IMR-90 (cell line): ENCODE measurements around the gene DENR. TPM values are rescaled to one million over a fixed set of nuclear protein-coding genes. Genes with fewer than 3 reads are reported as not detected.

Source experiments
- ATAC-seq: fragments of 200-7000 bp; cut with Tn5 transposase; 2 replicates; pipeline ENCODE4 v1.9.1; 2020; ENCODE audit warnings: low read depth, mild to moderate bottlenecking, moderate library complexity
- Bru-seq: library from RNA; stranded (reverse); fragments of 400-500 nt; gene quantifications from one replicate; lab custom pipeline; 2021; lab: Mats Ljungman, UMichigan
- BruChase-seq, 2 experiments: library from RNA; stranded (reverse); fragments of 400-500 nt; gene quantifications; one replicate each; lab custom pipeline; 2021; lab: Mats Ljungman, UMichigan
- BruUV-seq: library from RNA; stranded (reverse); fragments of 400-500 nt; replicated peaks from 2 replicates; lab custom pipeline; 2021; lab: Mats Ljungman, UMichigan
- CTCF ChIA-PET: fragments of 300-600 bp; formaldehyde crosslinking; extraction: SDS; loops from one replicate; lab custom pipeline; 2021; ENCODE audit warnings: antibody characterized with exemption; lab: Yijun Ruan, JAX
- POLR2A ChIA-PET: fragments of 300-600 bp; sonication (Branson Sonifier 250); formaldehyde crosslinking; loops from one replicate; lab custom pipeline; 2022; ENCODE audit warnings: antibody characterized with exemption; ENCODE audit not compliant: unreplicated experiment; lab: Charles Lee
- DNase-seq: peaks from one replicate; pipeline ENCODE4 v3.0.0; 2013
- H2AFZ ChIP-seq: replicated peaks from 2 replicates; pipeline ENCODE3; 2013; ENCODE audit warnings: low read length, mild to moderate bottlenecking; ENCODE audit not compliant: poor library complexity
- H2AK5ac ChIP-seq: 2 replicates; pipeline ENCODE4 v1.6.1; 2013; ENCODE audit warnings: low read depth, low read length, inconsistent platforms
- H2AK9ac ChIP-seq: replicated peaks from 2 replicates; pipeline ENCODE3; 2013; ENCODE audit warnings: mild to moderate bottlenecking, low read depth, low read length, moderate library complexity; ENCODE audit not compliant: poor library complexity
- H2BK120ac ChIP-seq: 2 replicates; pipeline ENCODE4 v1.6.1; 2013; ENCODE audit warnings: low read depth, low read length, inconsistent platforms
- H2BK15ac ChIP-seq: 3 replicates; pipeline ENCODE4 v1.6.1; 2013; ENCODE audit warnings: low read depth, low read length, inconsistent platforms
- H2BK20ac ChIP-seq: 2 replicates; pipeline ENCODE4 v1.6.1; 2013; ENCODE audit warnings: low read depth, mild to moderate bottlenecking, inconsistent platforms, low read length, moderate library complexity
- H2BK5ac ChIP-seq: 2 replicates; pipeline ENCODE4 v1.6.1; 2013; ENCODE audit warnings: mild to moderate bottlenecking, low read depth, low read length, inconsistent platforms; ENCODE audit not compliant: poor library complexity, severe bottlenecking
- H3K14ac ChIP-seq: replicated peaks from 2 replicates; pipeline ENCODE4 v1.6.1; 2013; ENCODE audit warnings: low read depth, low read length, inconsistent platforms
- H3K18ac ChIP-seq: 2 replicates; pipeline ENCODE4 v1.6.1; 2013; ENCODE audit warnings: low read depth, low read length, control low read depth
- H3K23ac ChIP-seq: 2 replicates; pipeline ENCODE4 v1.6.1; 2013; ENCODE audit warnings: low read depth, low read length, inconsistent platforms
- H3K27ac ChIP-seq: 2 replicates; pipeline ENCODE4 v1.5.1; 2013; ENCODE audit warnings: mild to moderate bottlenecking, control low read depth, low read length; ENCODE audit not compliant: insufficient read depth
- H3K27me3 ChIP-seq: 2 replicates; pipeline ENCODE4 v1.6.1; 2013; ENCODE audit warnings: low read length; ENCODE audit not compliant: control insufficient read depth, insufficient read depth
- H3K36me3 ChIP-seq: 2 replicates; pipeline ENCODE4 v1.6.1; 2013; ENCODE audit warnings: low read length, mixed read lengths; ENCODE audit not compliant: control insufficient read depth, insufficient read depth
- H3K4ac ChIP-seq: 2 replicates; pipeline ENCODE4 v1.6.1; 2013; ENCODE audit warnings: low read depth, low read length, inconsistent platforms
- H3K4me1 ChIP-seq: 2 replicates; pipeline ENCODE4 v1.6.1; 2013; ENCODE audit warnings: low read length, mixed read lengths; ENCODE audit not compliant: control insufficient read depth, insufficient read depth
- H3K4me2 ChIP-seq: 2 replicates; pipeline ENCODE4 v1.6.1; 2013; ENCODE audit warnings: low read depth, mild to moderate bottlenecking, control low read depth, low read length, moderate library complexity
- H3K4me3 ChIP-seq: 2 replicates; pipeline ENCODE4 v1.5.1; 2013; ENCODE audit warnings: low read depth, mild to moderate bottlenecking, control low read depth, low read length, moderate library complexity; ENCODE audit not compliant: insufficient read depth
- H3K56ac ChIP-seq: 2 replicates; pipeline ENCODE4 v1.6.1; 2013; ENCODE audit warnings: low read length, inconsistent platforms; ENCODE audit not compliant: insufficient read depth; ENCODE audit errors: extremely low read depth
- H3K79me1 ChIP-seq, 2 experiments: 2 replicates each; pipeline ENCODE4 v1.6.1; 2013; ENCODE audit warnings: low read length in 2 of 2, inconsistent platforms in 1 of 2, low read depth in 1 of 2
- H3K9ac ChIP-seq: 2 replicates; pipeline ENCODE4 v1.6.1; 2013; ENCODE audit warnings: low read depth, low read length, control low read depth
- H3K9me1 ChIP-seq: 2 replicates; pipeline ENCODE4 v1.6.1; 2013; ENCODE audit warnings: low read length, inconsistent platforms; ENCODE audit not compliant: insufficient read depth
- H3K9me3 ChIP-seq: 2 replicates; pipeline ENCODE4 v1.6.1; 2013; ENCODE audit warnings: low read length; ENCODE audit not compliant: control insufficient read depth, insufficient read depth
- H4K20me1 ChIP-seq: 2 replicates; pipeline ENCODE4 v1.6.1; 2013; ENCODE audit warnings: low read length, inconsistent platforms; ENCODE audit not compliant: insufficient read depth
- H4K5ac ChIP-seq: 2 replicates; pipeline ENCODE4 v1.6.1; 2013; ENCODE audit warnings: mild to moderate bottlenecking, low read depth, low read length, control low read depth
- H4K8ac ChIP-seq, 2 experiments: 2 replicates each; pipeline ENCODE4 v1.6.1; 2013; ENCODE audit warnings: low read depth in 2 of 2, low read length in 2 of 2, control low read depth in 1 of 2, inconsistent platforms in 1 of 2
- H4K91ac ChIP-seq: 2 replicates; pipeline ENCODE4 v1.6.1; 2013; ENCODE audit warnings: low read depth, low read length, inconsistent platforms; ENCODE audit not compliant: insufficient read depth
- BHLHE40 ChIP-seq: fragments of 150-350 bp; IDR thresholded peaks from 2 replicates; pipeline ENCODE4 v1.6.1; 2016; ENCODE audit warnings: mild to moderate bottlenecking, low read depth, low read length
- CTCF ChIP-seq: conservative IDR thresholded peaks from 2 replicates; pipeline ENCODE4 v1.5.1; 2012; ENCODE audit warnings: mild to moderate bottlenecking, low read depth, low read length, improper control_type of control experiment
- FOS ChIP-seq: fragments of 150-350 bp; IDR thresholded peaks from 2 replicates; pipeline ENCODE4 v1.6.1; 2016; ENCODE audit warnings: low read depth, low read length
- MAFK ChIP-seq: IDR thresholded peaks from 2 replicates; pipeline ENCODE4 v1.6.1; 2012; ENCODE audit warnings: low read depth, low read length, improper control_type of control experiment
- MAZ ChIP-seq: IDR thresholded peaks from 2 replicates; pipeline ENCODE4 v1.6.1; 2012; ENCODE audit warnings: low read depth, mild to moderate bottlenecking, low read length, improper control_type of control experiment, moderate library complexity, borderline replicate concordance
- NFE2L2 ChIP-seq: fragments of 150-350 bp; IDR thresholded peaks from 2 replicates; pipeline ENCODE4 v1.6.1; 2016; ENCODE audit warnings: low read depth, mild to moderate bottlenecking, low read length
- RAD21 ChIP-seq: IDR thresholded peaks from 2 replicates; pipeline ENCODE4 v1.6.1; 2012; ENCODE audit warnings: low read length, improper control_type of control experiment
- RFX5 ChIP-seq: IDR thresholded peaks from 2 replicates; pipeline ENCODE4 v1.8.0; 2012; ENCODE audit warnings: low read depth, mild to moderate bottlenecking, low read length, moderate library complexity
- SMC3 ChIP-seq: fragments of 150-350 bp; IDR thresholded peaks from 2 replicates; pipeline ENCODE4 v1.6.1; 2016; ENCODE audit warnings: low read depth, mild to moderate bottlenecking, antibody characterized with exemption, low read length, moderate library complexity
- WGBS, 2 experiments: methylation state at CpG; one replicate each; pipeline versions ENCODE4 v1.1.5 to v1.1.7; 2013; ENCODE audit warnings: missing lambda C conversion rate in 2 of 2; ENCODE audit not compliant: insufficient read length in 1 of 2; ENCODE audit errors: extremely low coverage in 2 of 2; 5-methylcytosine and 5-hydroxymethylcytosine counted together
- dilution Hi-C: fragments of 300-500 bp; cut with HindIII; formaldehyde crosslinking; loops from one replicate; pipeline ENCODE4 v1.14.3; 2018; ENCODE audit warnings: low sequenced_read_pairs; ENCODE audit not compliant: unreplicated experiment
- in situ Hi-C: fragments of 300-500 bp; cut with MboI; formaldehyde crosslinking; loops from 3 replicates; pipeline ENCODE4 v1.14.3; 2019; ENCODE audit warnings: low sequenced_read_pairs, inconsistent platforms, mixed read lengths
- intact Hi-C: fragments of 100-400 bp; cut with micrococcal nuclease; formaldehyde crosslinking; loops from 2 replicates; pipeline ENCODE4 v1.10.0; 2022
- long read RNA-seq: library from polyadenylated mRNA; unstranded; transcript quantifications from one replicate; pipeline ENCODE4 v2.0.0, GENCODE V29; 2021; ENCODE audit not compliant: unreplicated experiment
- polyA plus RNA-seq, 3 experiments: library from polyadenylated mRNA; depleted of rRNA; stranded (reverse); fragments of >200 nt; gene quantifications; 2 replicates each; pipeline ENCODE4 v1.2.3, GENCODE V29; 2012; ENCODE audit warnings: low replicate concordance in 1 of 3
- total RNA-seq: library from RNA; depleted of rRNA; stranded (reverse); fragments of >200 nt; gene quantifications from 2 replicates; pipeline ENCODE4 v1.2.3, GENCODE V29; 2012; rRNA removed
- TF ChIP-seq, protein P1 (sequence below): fragments of 150-350 bp; IDR thresholded peaks from 2 replicates; pipeline ENCODE4 v1.6.1; 2016; ENCODE audit warnings: low read depth, mild to moderate bottlenecking, low read length, moderate library complexity, borderline replicate concordance

DENR gene, protein sequence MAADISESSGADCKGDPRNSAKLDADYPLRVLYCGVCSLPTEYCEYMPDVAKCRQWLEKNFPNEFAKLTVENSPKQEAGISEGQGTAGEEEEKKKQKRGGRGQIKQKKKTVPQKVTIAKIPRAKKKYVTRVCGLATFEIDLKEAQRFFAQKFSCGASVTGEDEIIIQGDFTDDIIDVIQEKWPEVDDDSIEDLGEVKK
- total RNA-seq = 8.2 and 32.2 TPM in 2 replicates
- polyA plus RNA-seq (2012; rRNA removed) = 18.4 and 24.5 TPM in 2 replicates
- polyA plus RNA-seq (2012; cell fraction: cytosol; rRNA removed) = 6.0 and 8.7 TPM in 2 replicates
- polyA plus RNA-seq (2012; cell fraction: nucleus; rRNA removed; ENCODE audit: low replicate concordance) = 3.4 and 14.4 TPM in 2 replicates
- percentile 94 among the genes with signal in this experiment for Bru-seq, nascent RNA
- percentile 99 among the genes with signal in this experiment for BruChase-seq, experiment 1, labeled RNA remaining after a 6-hour chase
- BruChase-seq, experiment 2, labeled RNA remaining after a 2-hour chase = percentile 97 among the genes with signal in this experiment
- long read RNA-seq, partial matches to known transcripts = 5 of 19 reads
- long read RNA-seq, other reads (novel, unspliced or antisense) = 12 of 19 reads

GRCh38 chr12:122752464-122753318 is at the start of gene DENR:
DENR (plus strand) TSS chr12:122752824; CDS start chr12:122753702, 878 bp downstream.
- H3K56ac ChIP-seq = peak within 1 kb of the TSS; percentile 79
- H3K4me1 ChIP-seq = peaks cover 6% of the 10 kb centered on the region
- peak within 1 kb of the TSS; percentile 99 for H3K9ac ChIP-seq
- peak within 1 kb of the TSS; percentile 83 for H3K27ac ChIP-seq
- POLR2A ChIA-PET = interaction anchor here (0.6 kb wide), 1 partner anchor 11 kb away, joined by 3 read pairs; no protein-coding TSS in a partner anchor
- H3K4me3 ChIP-seq = peak within 1 kb of the TSS; percentile 62
- peak within 1 kb of the TSS; percentile 95 for H3K4me2 ChIP-seq
- DNase-seq = peak; percentile 98
- peak within 1 kb of the TSS; percentile 95 for H3K23ac ChIP-seq
- peak within 1 kb of the TSS; percentile 64 for H4K91ac ChIP-seq
- H4K20me1 ChIP-seq = peaks cover 4% of the 10 kb centered on the region
- peak within 1 kb of the TSS; percentile 62; the same call in 1 of the 2 replicates for H2BK120ac ChIP-seq
- H3K14ac ChIP-seq = peak within 1 kb of the TSS; percentile 88
- H2AK5ac ChIP-seq = peak within 1 kb of the TSS; percentile 97
- peaks cover 22 to 34% of the 10 kb centered on the region in 2 experiments for H3K79me1 ChIP-seq
- no peaks in the 10 kb centered on the region for H3K27me3 ChIP-seq
- BruUV-seq = no TSS peak
- peak within 1 kb of the TSS; percentile 91 for H3K4ac ChIP-seq
- no peak within 1 kb of the TSS; the same call in 2 of the 3 replicates for H2BK15ac ChIP-seq
- CTCF ChIA-PET = interaction anchor here (0.5 to 1.5 kb wide), 8 partner anchors 15 to 322 kb away, joined by 3 to 12 read pairs (median 3); partner anchors contain the start of gene ZCCHC8
- ATAC-seq = peak; percentile 98
- H2BK5ac ChIP-seq = peak within 1 kb of the TSS; percentile 75
- peak within 1 kb of the TSS; percentile 96 for H2AK9ac ChIP-seq
- H4K5ac ChIP-seq = peak within 1 kb of the TSS; percentile 26
- dilution Hi-C loops (no loop called here), in situ Hi-C loops (loop anchor here (5.0 kb wide), 1 partner anchor 115 kb away; no protein-coding TSS in a partner anchor), intact Hi-C loops (loop anchor here (1.0 to 10.0 kb wide), 3 partner anchors 114 to 358 kb away; partner anchors contain the start of genes KNTC1 and RSRC2)
- peaks cover 6% of the 10 kb centered on the region; the same call in 1 of the 2 replicates for H3K9me1 ChIP-seq
- peaks cover 9% of the 10 kb centered on the region for H3K36me3 ChIP-seq
- peak within 1 kb of the TSS; percentile 95 for H2AFZ ChIP-seq
- 1% methylated on average over 36 of the region's 73 CpGs; no CpG with 5 or more reads in 1 of the 2 experiments for WGBS, 2 experiments
- H3K18ac ChIP-seq = peak within 1 kb of the TSS; percentile 9; the same call in 1 of the 2 replicates
- peak within 1 kb of the TSS; percentile 35; the same call in 1 of the 2 replicates for H2BK20ac ChIP-seq
- H3K9me3 ChIP-seq = no peaks in the 10 kb centered on the region
- peak within 1 kb of the TSS; percentile 57 to 93 for H4K8ac ChIP-seq
- TF ChIP-seq CTCF (peak; percentile 98), RFX5 (no peak), RAD21 (peak; percentile 96), MAZ (peak; percentile 52; the same call in 1 of the 2 replicates), MAFK (no peak), FOS (peak; percentile 83), SMC3 (peak; percentile 99), BHLHE40 (peak; percentile 100), NFE2L2 (peak; percentile 53; the same call in 1 of the 2 replicates)
- TF ChIP-seq, protein P1, sequence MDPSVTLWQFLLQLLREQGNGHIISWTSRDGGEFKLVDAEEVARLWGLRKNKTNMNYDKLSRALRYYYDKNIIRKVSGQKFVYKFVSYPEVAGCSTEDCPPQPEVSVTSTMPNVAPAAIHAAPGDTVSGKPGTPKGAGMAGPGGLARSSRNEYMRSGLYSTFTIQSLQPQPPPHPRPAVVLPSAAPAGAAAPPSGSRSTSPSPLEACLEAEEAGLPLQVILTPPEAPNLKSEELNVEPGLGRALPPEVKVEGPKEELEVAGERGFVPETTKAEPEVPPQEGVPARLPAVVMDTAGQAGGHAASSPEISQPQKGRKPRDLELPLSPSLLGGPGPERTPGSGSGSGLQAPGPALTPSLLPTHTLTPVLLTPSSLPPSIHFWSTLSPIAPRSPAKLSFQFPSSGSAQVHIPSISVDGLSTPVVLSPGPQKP = 0 out of 2 replicates have a peak, but pooled peaks have one; percentile 56
